Measurements from ENCODE around the gene MNX1. TPM values are rescaled to one million over a fixed set of nuclear protein-coding genes. Genes with fewer than 3 reads are reported as not detected.

MNX1 gene
- 0.16 TPM in 1 of 2 replicates, not detected in the other for total RNA-seq

DNA sequence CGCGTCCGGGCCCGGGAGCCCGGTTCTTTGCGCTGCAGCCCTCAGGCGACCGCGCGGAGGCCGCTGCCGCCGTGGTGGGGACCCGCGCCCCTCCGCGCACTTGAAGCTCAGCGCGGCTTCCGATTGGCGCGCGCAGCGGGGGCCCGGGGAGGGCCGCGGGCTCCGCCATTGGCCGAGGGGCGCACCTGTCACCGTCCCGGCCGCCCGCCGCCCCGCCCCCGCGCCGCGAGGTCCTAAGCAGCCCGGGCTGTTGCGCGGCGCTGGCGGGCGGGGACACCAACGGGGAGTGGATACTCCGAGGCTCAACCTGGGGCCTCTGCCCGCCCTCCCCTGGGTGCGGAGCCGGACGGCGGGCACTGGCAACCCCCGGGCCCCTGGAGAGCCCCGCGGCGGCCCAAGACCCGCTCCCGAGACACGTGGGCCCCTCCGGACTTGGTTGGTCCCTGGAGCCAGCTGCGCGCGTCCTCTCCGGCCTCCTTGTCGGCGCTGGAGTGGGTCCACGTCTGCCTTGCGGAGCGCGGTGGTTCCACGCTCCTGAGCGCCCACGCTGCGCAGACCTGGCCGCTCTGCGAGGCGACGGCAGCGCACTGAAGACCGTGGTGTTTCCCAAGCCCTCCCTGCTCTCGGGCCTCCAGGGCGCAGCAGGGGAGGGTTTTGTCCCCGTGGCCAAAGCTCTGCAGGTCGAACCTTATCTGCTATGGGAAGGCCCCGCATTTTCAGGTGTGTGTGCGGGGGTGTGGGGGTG, at the start of gene MNX1:
Gene MNX1, minus strand, starts transcription at position 76 of the 745 bp plus-strand sequence. CDS start 313 bp downstream, outside the sequence.

Other genes starting within 250 kb of the MNX1 start
- 32.8 and 37.5 TPM in 2 replicates for gene LMBR1, start 117.5 kb downstream of the MNX1 start, total RNA-seq
- gene NOM1, start 61.0 kb downstream of the MNX1 start, total RNA-seq = 8.5 and 11.4 TPM in 2 replicates
- 74.3 and 75.1 TPM in 2 replicates for gene UBE3C, start 128.3 kb upstream of the MNX1 start, total RNA-seq